ENCODE data around the gene ENTPD7.
"Not testable (repeated sequence)": the region's sequence is repeated elsewhere in the genome, so short reads cannot be mapped to it uniquely, and the experiment has no call there.

Gene ENTPD7, protein sequence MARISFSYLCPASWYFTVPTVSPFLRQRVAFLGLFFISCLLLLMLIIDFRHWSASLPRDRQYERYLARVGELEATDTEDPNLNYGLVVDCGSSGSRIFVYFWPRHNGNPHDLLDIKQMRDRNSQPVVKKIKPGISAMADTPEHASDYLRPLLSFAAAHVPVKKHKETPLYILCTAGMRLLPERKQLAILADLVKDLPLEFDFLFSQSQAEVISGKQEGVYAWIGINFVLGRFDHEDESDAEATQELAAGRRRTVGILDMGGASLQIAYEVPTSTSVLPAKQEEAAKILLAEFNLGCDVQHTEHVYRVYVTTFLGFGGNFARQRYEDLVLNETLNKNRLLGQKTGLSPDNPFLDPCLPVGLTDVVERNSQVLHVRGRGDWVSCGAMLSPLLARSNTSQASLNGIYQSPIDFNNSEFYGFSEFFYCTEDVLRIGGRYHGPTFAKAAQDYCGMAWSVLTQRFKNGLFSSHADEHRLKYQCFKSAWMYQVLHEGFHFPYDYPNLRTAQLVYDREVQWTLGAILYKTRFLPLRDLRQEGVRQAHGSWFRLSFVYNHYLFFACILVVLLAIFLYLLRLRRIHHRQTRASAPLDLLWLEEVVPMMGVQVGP
- total RNA-seq, result 11.4 to 14.6 (median 12.6) reads per million in 4 experiments

DNA sequence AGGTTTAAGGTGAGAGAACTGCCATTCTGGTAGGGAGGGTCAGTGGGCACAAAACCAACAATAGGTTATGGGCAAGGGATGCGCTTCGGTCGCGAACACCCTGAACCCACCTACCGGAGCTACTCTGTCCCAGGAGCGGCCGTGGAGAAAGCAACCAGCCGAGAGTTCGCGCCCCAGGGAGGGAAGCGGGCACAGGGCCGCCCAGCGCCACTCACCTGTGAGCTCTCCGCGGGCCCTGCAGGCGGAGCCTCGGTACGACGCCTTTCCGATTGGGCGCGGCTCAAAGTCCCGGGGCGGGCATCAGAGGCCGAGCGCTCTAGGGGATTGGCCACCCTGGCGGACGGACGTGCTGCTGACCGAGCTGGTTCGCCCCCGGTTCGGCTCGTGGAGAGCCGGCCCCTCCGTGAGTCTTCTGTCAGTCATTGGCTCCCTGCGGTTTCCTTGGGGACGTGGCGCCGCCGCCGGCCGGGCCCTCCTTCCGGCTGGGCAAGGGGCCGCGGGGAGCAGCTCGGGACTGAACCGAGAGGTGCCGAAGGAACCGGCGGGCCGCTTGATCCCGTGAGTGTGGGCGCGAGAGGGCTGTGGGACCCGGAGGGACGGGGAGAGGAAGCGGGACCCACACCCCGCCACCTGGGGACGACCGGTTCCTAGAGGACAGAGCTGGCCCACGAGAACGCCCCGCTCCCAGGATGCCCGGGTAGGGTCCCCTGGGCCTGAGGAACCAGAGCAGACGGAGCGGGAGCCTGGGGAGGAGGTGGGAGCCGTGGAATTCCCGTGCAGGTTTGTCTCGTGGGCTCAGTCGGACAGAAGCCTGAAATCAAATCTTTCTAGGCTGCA lies at the start of gene ENTPD7:
Gene ENTPD7, plus strand, starts transcription at position 479 of the 837 bp plus-strand sequence. CDS start 448 bp downstream, outside the sequence.
- peak; percentile 74 for DNase-seq

DNA sequence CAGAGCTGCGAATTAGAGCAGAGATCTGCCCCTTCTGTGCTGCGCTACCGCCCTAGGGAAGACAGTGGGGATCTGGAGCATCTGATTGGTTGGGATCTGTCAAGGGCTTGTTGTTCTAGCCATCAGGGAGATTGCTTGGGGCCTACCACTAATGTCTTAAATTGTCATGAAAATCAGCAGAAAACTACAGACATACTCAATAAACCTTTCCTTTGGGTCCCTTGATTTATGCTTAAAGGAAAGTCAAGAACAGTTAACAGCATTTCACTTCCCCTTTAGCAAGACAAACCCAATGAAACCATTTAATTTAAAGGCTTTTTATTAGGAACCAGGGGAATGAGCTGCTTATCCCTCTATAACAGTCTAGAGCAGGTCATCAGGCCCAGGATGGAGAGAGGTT lies 49.1 kb upstream of the ENTPD7 start:
- no peak for DNase-seq

DNA sequence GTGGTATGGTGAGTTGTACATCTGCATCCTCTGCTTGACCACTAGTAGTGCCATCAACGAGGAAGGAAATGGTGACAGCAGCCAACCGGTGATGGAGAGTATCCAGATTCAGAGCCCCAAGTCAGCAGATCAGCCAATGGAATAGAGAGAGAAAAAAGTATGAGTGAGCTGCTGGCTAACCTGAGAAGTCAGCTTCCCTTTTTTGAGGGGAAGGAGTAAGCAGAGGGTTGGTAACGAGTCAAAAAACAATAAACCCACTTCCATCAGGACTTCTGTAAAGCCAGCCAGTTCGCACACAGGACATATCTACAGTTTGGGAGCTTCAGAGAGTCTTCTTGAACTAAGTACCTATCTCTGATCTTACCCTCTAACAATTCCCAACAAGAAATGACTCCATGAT lies 48.0 kb upstream of the ENTPD7 start:
- DNase-seq, result no peak

DNA sequence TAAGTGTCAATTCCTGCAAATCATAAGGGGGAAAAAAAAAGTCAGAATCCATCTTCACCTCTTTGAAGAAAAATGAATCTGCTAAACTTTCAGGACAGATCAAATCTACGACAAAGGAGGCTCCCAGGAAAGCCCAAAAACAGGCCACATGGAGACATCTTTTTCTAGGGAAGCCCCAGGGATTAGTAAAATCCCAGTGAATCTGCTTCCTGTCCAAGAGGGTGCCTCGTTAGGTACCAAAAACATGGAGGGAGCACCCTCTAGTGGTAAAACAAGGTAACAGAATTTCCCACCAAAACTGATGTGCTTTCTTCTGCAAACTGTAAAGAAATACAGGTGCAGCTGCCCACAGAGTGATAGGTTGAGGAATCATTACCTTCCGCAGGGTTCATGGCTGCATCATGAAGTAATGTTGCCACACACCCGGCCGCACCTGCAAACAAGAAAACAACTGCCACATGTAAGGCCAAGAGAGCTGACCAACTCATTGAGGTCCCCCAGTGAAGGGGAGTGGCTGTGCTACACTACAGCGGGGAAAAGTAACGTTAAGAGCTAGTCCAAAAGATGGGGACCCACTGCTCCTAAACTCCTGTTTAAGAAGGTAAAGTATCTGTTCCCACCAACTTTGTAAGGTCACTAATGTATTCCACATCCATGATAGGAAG lies 47.0 kb upstream of the ENTPD7 start:
- no peak for DNase-seq

DNA sequence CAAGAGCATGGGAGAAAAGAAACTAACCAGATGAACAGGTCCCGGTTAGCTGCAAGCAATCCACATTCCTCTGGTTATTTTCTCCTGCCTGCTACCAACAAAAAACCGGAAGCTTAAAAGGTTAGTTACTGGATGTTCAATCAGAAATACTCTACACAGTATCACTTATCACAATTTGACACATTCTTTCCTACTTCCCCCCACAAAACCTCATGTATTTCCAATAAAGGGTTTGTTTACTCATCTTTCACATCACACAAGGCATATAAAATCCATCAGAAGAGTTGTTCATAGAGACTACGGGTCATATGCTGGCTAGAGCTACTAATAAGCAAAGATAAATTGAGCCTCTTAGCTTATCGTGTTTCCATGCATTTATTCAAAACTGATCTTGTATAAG lies 43.9 kb upstream of the ENTPD7 start:
- DNase-seq, result no peak

DNA sequence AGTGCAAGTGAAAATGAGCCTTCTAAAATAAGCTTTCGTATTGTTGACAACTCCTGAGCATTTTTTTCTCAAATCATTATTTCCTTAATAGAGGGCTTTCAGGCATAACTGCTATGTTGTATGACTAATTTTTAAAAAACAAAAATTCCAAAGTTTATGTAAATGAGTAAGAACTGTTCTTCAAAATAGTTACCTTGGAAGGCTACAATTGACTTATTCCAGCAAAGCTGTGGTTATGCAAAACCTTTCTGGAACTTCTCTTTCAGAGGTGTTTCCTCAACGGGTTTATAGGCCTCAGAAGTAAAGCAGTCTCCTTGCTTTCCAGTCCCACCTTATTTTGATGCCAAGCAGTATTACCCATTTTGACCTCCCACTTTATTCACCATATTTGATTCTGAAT lies 41.6 kb upstream of the ENTPD7 start:
- DNase-seq, result no peak

DNA sequence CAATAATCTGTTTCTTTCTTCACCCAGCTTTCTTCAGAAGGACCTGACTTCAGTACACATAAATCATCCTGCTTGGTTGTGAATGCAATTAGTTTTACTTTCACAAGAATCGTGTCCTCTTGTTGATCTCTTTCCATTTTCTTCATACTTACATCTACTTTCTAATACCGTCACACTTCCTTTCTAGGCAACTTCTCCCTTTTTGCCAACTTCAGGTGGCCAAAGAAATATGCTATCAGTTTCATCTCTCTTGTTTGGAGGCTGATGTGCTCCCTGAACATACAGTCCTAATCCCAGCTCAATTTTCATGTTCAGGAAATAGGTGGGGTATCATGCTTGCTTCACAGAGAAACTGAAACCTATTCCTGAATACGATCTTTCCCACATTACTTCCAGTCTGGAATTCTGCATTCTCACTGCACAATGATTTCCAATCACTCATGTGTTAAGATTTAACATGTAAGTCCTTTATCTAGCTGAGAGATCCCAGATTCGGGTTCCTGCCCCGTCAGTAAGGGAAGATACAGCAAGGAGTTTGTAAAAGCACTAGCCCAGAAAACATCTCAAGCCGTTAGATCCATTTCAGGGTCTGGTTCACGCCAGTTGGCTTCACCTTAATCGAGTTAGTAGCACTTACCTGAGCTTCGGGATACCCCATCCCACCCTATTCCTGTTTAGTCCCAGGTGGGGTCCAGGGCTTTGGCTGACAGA lies 40.1 kb upstream of the ENTPD7 start:
- no peak for DNase-seq

DNA sequence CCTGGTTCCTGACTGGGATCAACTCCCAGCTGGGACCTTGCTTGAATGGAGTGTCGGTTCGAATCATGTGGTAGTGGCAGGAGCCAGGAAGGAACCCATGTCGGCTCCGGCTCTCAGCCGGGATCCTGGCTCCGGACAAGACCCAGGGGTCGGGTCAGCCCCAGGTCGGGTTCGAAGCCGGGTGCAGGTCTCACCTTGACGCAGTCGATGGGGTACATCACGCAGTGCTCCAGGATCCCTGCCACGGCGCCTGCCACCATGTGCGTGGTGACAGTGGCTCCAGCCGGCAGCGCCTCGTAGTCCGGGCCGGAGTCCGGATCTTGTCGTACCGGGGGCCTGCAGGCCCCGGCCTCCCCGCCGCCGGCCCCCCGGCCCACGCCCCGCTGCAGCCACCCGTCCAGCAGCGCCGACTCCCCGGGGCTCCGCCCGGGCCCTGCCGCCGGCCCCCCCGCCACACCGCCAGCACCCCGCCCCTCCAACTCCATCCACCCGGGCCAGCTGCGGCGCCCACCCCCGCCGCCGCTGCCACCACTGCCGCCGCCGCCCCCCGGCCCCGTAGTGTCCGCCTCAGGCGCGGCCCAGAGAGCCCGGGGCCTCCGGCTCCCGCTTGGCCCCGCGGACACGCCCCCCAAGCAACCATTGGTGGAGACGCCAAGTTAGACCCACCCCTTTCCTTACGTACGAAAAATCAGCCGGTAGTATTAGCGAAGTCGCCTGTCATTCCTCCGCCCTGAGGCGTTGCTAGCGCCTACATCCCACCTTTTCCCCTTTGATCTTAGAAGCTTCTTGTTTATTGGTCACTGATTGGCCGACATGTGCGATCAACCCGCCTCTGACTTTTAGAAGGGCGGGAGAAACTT lies 39.2 kb upstream of the ENTPD7 start, which contains the start of gene SLC25A28:
Gene SLC25A28, minus strand, starts transcription at position 589 of the 860 bp plus-strand sequence. Its CDS starts 104 bp downstream, at position 485.
- peak; percentile 96 for DNase-seq

DNA sequence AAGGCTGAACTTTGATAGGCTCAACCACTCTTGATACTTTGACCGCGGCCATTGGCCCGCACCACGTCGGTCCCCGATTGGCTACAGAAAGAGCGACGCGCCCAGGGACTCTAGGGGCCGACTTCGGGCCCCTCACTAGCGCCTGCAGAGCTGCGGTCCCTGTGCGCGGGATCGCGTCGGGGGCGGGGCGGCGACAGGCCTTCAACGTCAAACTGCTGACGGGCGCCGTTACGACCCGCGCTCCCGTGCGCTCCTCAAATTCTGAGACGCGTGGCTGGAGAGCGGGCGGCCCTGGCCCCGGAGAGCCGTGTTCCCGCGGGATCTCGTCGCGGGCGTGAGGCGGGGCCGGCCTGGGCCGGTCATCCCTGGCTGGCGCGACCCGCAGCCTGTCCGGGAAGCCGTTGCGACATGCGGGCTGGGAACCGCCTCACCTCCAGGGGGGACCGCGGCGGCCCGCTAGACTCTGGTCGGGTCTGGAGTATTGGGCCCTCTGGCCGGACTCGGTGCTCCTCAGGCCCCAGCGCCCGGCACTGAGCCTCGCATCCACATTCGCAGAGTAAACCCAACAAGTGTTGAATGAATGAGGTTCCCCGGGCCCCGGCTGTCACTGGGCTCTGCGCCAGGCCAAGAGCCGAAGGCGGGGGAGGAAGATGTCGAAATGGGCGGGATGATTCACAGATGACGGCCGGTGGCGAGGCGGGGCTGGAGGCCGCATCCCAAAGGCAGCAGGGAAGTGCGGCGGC lies 38.4 kb upstream of the ENTPD7 start:
- DNase-seq, result peak; percentile 96

DNA sequence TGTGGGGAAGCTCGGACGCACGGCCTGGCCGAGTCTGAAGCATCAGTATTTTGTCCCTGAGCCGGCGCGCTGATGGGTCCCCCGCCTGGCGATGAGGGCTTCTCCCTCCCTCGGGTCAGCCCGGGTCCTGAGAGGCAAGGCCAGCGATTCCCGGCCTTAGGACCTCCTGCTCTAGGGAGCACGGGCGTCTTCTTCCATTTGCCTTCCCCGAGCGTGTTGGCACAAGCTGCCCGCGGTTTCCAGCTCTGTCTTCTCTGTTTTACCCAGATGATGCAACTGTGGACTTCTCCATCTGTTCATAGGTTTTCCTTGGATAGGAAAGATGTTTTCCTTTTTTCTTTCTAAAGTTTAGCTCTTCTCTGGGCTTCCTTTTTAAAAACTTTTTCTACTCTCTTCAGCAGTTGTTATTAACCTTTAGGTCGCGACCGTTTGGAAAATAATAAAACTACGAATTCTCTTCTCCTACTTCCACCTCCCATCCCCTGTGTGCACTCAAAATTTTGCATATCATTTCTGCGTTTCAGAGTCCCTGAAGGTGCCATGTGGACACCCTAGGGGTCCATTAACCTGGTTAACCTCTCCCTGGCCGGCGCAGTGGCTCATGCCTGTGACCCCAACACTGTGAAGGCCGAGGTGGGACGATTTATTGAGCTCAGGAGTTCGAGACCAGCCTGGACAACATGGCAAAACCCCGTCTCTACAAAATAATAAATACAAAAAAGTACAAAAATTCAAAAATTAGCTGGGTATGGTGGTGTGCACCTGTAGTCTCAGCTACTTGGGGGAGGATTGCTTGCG lies 37.7 kb upstream of the ENTPD7 start:
- no peak for DNase-seq

DNA sequence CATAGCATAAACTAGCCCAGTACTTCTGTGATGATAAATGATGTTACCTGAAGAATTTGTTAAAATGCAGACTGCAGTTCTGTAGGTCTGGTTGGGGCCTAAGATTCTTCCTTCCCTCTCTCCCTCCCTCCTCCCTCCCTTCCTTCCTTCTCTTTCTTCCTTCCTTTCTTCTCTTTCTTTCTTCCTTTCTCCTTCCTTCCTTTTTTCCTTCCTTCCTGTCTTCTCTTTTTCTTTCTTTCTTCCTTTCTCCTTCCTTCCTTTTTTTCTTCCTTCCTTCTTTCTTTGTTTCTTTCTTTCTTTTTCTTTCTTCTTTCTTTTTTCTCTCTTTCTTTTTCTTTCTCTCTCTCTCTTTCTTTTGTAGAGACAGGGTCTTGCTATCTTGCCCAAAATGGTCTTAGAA lies 35.4 kb upstream of the ENTPD7 start:
- DNase-seq, result no peak

DNA sequence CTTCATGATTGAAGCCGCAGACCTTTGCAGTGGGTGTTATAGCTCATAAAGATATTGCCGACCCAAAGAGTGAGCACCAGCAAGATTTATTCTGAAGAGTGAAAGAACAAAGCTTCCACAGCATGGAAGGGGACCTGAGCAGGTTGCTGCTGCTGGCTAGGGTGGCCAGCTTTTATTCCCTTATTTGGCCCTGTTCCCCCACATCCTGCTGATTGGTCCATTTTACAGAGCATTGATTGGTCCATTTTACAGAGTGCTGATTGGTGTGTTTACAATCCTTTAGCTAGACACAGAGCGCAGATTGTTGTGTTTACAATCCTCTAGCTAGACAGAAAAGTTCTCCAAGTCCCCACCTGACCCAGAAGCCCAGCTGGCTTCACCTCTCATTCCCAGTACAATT lies 34.2 kb upstream of the ENTPD7 start:
- not testable (repeated sequence) for DNase-seq

DNA sequence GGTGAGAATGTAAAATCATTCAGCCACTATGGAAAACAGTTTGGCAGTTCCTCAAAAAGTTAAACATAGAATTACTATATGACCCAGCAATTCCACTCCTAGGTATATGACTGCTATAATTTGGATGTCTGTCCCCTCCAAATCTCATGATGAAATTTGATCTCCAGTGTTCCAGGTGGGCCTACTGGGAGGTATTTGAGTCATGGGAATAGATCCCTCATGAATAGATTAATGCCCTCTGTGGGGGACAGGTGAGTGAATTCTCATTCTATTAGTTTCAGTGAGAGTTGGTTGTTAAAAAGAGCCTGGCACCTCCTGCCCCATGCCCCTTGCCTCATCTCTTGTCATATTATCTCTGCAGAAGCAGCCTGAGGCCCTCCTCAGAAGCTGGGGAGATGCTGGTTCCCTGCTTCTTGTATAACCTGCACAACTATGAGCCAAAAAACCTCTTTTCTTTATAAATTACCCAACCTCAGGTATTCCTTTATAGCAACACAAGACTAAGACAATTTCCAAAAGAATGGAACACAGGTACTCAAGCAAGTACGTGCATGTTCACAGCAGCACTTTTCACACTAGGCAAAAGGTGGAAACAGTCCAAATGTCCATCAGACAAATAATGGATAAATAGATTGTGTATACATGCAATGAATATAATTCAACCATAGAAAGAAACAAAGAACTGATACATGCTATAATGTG lies 30.2 kb upstream of the ENTPD7 start:
- DNase-seq, result no peak

DNA sequence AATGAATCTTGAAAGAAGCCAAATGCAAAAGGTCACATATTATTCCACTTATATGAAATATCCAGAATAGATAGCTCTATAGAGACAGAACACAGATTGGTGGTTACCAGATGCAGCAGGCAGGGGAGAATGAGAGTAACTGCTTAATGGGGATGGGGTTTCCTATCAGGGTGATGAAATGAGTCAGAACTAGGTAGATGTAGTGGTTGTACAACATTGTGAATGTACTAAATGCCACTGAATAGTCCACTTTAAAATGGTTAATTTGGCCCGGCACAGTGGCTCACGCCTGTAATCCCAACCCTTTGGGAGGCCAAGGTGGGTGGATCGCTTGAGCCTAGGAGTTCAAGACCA lies 29.7 kb upstream of the ENTPD7 start:
- DNase-seq, result no peak

DNA sequence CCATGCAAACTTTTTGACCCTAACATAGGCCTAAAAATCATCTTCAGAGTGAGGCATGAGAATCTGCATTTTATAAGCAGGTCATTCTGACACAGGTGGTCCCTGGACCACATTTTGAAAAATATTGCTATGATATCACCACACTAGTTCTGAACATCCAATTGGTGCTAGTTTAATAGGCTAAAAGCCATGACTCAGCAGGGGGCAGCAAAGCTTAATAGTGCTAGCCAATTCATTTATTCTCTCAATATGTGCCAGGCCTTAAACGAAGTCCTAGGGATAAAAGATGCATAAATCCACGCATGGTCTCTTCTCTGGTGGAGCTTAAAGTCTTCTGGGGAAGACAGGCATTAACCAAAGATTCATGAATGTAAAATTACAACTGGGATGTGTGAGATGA lies 28.9 kb upstream of the ENTPD7 start:
- DNase-seq, result no peak

DNA sequence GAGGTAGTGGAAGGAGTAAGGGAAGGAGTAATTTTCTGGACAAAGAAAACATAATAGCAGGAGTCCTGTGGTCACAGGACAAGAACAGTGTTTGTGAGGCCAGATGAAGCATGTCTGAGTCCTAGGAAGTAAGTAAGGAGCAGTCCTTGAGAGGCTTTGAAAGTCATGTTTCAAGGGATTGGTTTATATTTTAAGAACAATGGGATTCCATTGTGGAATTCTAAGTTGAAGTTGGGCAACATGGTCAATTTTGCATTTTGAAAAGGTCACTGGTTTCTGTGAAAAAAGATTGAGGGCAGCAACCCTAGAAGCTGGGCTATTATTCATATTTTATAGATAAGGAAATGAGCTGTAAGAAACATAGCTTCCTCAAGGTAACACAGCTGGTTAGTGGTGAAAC lies 28.3 kb upstream of the ENTPD7 start:
- no peak for DNase-seq

DNA sequence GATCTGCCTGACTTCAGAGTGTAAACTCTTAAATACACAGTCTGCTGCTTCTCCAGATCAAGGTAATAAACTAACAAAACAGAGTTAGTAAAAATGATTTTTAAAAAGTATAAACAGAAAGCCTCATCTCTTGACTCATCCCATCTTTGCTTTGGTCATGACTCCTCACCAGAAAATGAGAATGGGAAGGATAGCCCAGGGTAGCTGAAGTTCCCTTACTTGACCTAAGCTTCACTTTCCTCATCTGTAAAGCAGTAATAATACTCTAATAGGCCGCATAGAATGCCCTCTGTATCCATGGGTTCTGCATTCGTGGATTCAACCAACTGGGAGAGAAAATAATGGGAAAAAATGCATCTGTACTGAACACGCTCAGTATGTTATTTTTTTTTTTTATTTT lies 27.8 kb upstream of the ENTPD7 start:
- DNase-seq, result no peak

DNA sequence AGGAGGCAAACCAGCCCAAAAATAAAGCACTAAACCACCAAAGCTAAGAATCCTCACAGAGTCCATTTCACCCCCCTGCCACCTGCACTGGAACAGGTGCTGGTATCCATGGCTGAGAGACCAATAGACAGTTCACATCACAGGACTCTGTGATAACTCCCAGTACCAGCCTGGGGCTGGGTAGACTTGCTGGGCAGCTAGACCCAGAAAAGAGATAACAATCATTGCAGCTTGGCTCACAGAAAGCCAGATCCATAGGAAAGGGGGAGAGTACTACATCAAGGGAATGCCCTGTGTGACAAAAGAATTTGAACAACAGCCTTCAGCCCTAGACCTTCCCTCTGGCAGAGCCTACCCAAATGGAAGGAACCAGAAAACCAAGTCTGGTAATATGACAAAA lies 25.5 kb upstream of the ENTPD7 start:
- DNase-seq, result no peak

DNA sequence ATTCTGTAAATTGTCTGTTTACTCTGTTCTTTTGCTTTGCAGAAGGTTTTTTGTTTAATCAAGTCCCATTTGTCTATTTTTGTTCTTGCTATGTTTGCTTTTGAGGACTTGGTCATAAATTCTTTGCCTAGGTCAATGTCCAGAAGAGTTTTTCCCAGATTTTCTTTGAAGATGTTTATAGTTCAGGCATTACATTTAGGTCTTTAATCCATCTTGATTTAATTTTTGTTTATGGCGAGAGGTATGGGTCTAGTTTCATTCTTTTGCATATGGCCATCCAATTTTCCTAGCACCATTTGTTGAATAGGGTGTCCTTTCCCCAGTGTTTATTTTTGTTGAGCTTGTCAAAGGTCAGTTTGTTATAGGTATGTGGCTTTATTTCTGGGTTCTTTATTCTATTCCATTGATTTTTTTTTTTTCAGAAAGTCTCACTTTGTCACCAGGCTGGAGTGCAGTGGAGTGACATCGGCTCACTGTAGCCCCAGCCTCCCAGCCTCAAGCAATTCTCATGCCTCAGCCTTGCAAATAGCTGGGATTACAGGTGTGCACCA lies 11.6 kb upstream of the ENTPD7 start:
- DNase-seq, result no peak
